ENCODE results near the gene LRG1. TPM values are rescaled to one million over a fixed set of nuclear protein-coding genes. Genes with fewer than 3 reads are reported as not detected.

LRG1 gene
- total RNA-seq, 1 experiment from 2014 or later: 0.51 TPM

- H3K27me3 ChIP-seq (ENCODE audit: low read length): no peaks in the 10 kb centered on the region
- H3K9me2 ChIP-seq (replicated peaks; ENCODE audit: low read length): no peaks in the 10 kb centered on the region
- no TSS peak for BruUV-seq (replicated peaks)
- DNase-seq (no peak), ATAC-seq (no peak)
- H3K27ac ChIP-seq (ENCODE audit: low read length): no peak overlapping the region
- POLR2A ChIA-PET (ENCODE audit: unreplicated experiment): interaction anchor here (0.7 kb wide), 1 partner anchor 33 kb away, joined by 3 read pairs; the partner anchor contains the start of gene PLIN5
- H3K4me3 ChIP-seq (ENCODE audit: low read length): no peak overlapping the region
- peaks cover 5% of the 10 kb centered on the region; the same call in 1 of the 2 replicates for H3K36me3 ChIP-seq (ENCODE audit: low read depth, low read length)
- H3K4me1 ChIP-seq (ENCODE audit: insufficient read depth, low read length): peaks cover 8% of the 10 kb centered on the region
- H3F3A ChIP-seq (ENCODE audit: low read length, unreplicated experiment): no peaks in the 10 kb centered on the region
- H3K4me2 ChIP-seq (ENCODE audit: low read length): no peak overlapping the region
- no peaks in the 10 kb centered on the region for H3K9me3 ChIP-seq (ENCODE audit: low read length)
- no peaks in the 10 kb centered on the region for H4K20me1 ChIP-seq (ENCODE audit: low read length)
- TF ChIP-seq CTCF (conservative IDR thresholded peaks at IDR 0.05; ENCODE audit: low read depth, low read length) (no peak), EZH2phosphoT487 (IDR thresholded peaks at IDR 0.05; ENCODE audit: borderline replicate concordance, low read length) (no peak), EZH2 (IDR thresholded peaks at IDR 0.05; ENCODE audit: low read length, unreplicated experiment) (no peak)
- H2AFZ ChIP-seq (ENCODE audit: low read length): no peak overlapping the region
- intact Hi-C loops (cut with micrococcal nuclease): no loop called here
- CTCF ChIA-PET: no interaction called here
- no peak overlapping the region for H3K9ac ChIP-seq (ENCODE audit: low read length)
- H3K79me2 ChIP-seq (ENCODE audit: low read length): no peaks in the 10 kb centered on the region
Measured at GRCh38 chr19:4502282-4503131, 37.3 kb downstream of the LRG1 start.

DNA sequence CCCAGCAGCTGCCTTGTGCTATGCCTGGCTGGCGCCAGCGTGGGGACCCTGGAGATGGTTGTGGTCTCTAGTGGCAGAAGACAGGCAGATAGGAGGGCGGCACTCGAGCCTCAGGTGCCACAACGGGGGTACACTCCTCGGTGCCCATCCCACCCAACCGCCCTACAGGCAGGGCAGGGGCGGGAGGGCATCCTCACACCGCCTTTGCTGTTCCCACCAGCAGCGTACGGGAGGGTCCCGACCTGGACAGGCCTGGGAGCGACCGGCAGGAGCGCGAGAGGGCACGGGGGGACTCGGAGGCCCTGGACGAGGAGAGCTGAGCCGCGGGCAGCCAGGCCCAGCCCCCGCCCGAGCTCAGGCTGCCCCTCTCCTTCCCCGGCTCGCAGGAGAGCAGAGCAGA lies 38.1 kb downstream of the LRG1 start:
- ChIA-PET POLR2A (ENCODE audit: unreplicated experiment) (no interaction called here), CTCF (no interaction called here)
- Histone ChIP-seq H3K27ac (ENCODE audit: low read length) (no peak overlapping the region), H3K4me1 (ENCODE audit: insufficient read depth, low read length) (peaks cover 6% of the 10 kb centered on the region), H3K4me2 (ENCODE audit: low read length) (no peak overlapping the region), H3K36me3 (ENCODE audit: low read depth, low read length) (peaks cover 5% of the 10 kb centered on the region; the same call in 1 of the 2 replicates), H4K20me1 (ENCODE audit: low read length) (no peaks in the 10 kb centered on the region), H2AFZ (ENCODE audit: low read length) (no peak overlapping the region), H3K27me3 (ENCODE audit: low read length) (no peaks in the 10 kb centered on the region), H3K4me3 (ENCODE audit: low read length) (no peak overlapping the region), H3K9ac (ENCODE audit: low read length) (no peak overlapping the region), H3K9me2 (replicated peaks; ENCODE audit: low read length) (no peaks in the 10 kb centered on the region), H3K9me3 (ENCODE audit: low read length) (no peaks in the 10 kb centered on the region), H3K79me2 (ENCODE audit: low read length) (no peaks in the 10 kb centered on the region), H3F3A (ENCODE audit: low read length, unreplicated experiment) (no peaks in the 10 kb centered on the region)
- ATAC-seq: no peak
- BruUV-seq (replicated peaks): no TSS peak
- intact Hi-C loops (cut with micrococcal nuclease): no loop called here
- DNase-seq: no peak
- TF ChIP-seq CTCF (conservative IDR thresholded peaks at IDR 0.05; ENCODE audit: low read depth, low read length) (no peak), EZH2 (IDR thresholded peaks at IDR 0.05; ENCODE audit: low read length, unreplicated experiment) (no peak), EZH2phosphoT487 (IDR thresholded peaks at IDR 0.05; ENCODE audit: borderline replicate concordance, low read length) (no peak)
